C1 segment of cervical spinal cord (tissue), 14 donors: Measurements from ENCODE around the gene EAPP.
"Not testable (repeated sequence)": the region's sequence is repeated elsewhere in the genome, so short reads cannot be mapped to it uniquely, and the experiment has no call there.

Experiments
- DNase-seq, 14 donors: peaks; one replicate each; lab custom pipeline; 2025; lab: John Stamatoyannopoulos, UW

The EAPP gene

GRCh38 chr14:34538871-34539406 lies 562 bp downstream of the EAPP start:
- DNase-seq: no peak

- not testable (repeated sequence) for DNase-seq
Observed at GRCh38 chr14:34538096-34538495, 1.4 kb downstream of the EAPP start.

- no peak for DNase-seq
Observed at GRCh38 chr14:34537677-34538009, 1.9 kb downstream of the EAPP start.

GRCh38 chr14:34536951-34537676 lies 2.4 kb downstream of the EAPP start:
- DNase-seq: no peak

GRCh38 chr14:34527591-34527990 lies 11.9 kb downstream of the EAPP start:
- DNase-seq: no peak

GRCh38 chr14:34524216-34524615 lies 15.3 kb downstream of the EAPP start:
- not testable (repeated sequence) for DNase-seq

GRCh38 chr14:34522496-34522895 lies 17.0 kb downstream of the EAPP start:
- no peak for DNase-seq

- DNase-seq: not testable (repeated sequence)
Observed at GRCh38 chr14:34521071-34521470, 18.4 kb downstream of the EAPP start.

- DNase-seq: not testable (repeated sequence)
Observed at GRCh38 chr14:34520304-34520970, 19.1 kb downstream of the EAPP start.

- no peak for DNase-seq
Observed at GRCh38 chr14:34507884-34508283, 31.6 kb downstream of the EAPP start.

- DNase-seq: no peak
Observed at GRCh38 chr14:34507459-34507858, 32.0 kb downstream of the EAPP start.

GRCh38 chr14:34505124-34505491 lies 34.4 kb downstream of the EAPP start:
- DNase-seq: not testable (repeated sequence)

- not testable (repeated sequence) for DNase-seq
Observed at GRCh38 chr14:34504027-34504426, 35.5 kb downstream of the EAPP start.

- no peak for DNase-seq
Observed at GRCh38 chr14:34502545-34503225, 36.8 kb downstream of the EAPP start.

GRCh38 chr14:34502001-34502400 lies 37.5 kb downstream of the EAPP start:
- DNase-seq: no peak

- no peak for DNase-seq
Observed at GRCh38 chr14:34501004-34501580, 38.4 kb downstream of the EAPP start.

GRCh38 chr14:34498684-34499412 lies 40.7 kb downstream of the EAPP start:
- no peak for DNase-seq

GRCh38 chr14:34496679-34497513 lies 42.6 kb downstream of the EAPP start:
- DNase-seq: peak in 12 of 14 donors; percentile 15 to 86 (median 54)

GRCh38 chr14:34496007-34496678 lies 43.4 kb downstream of the EAPP start:
- peak in 2 of 14 donors; percentile 0 to 28 for DNase-seq

GRCh38 chr14:34489324-34489723 lies 50.2 kb downstream of the EAPP start:
- DNase-seq: no peak
